ENCODE results near the gene IREB2.
A peak's percentile ranks its signal among the peaks of the same experiment; 100 is the strongest.

The IREB2 gene

GRCh38 chr15:78456426-78456825 lies 18.4 kb downstream of the IREB2 start:
- TF ChIP-seq CTCF (IDR thresholded peaks at IDR 0.05; ENCODE audit: control insufficient read depth, insufficient read depth, low read depth, low read length, missing control alignments) = no peak
- DNase-seq (ENCODE audit: low read depth) = no peak
- no peak overlapping the region for H3K4me3 ChIP-seq (ENCODE audit: control insufficient read depth, low read depth, low read length)

GRCh38 chr15:78457101-78457500 lies 19.1 kb downstream of the IREB2 start:
- no peak overlapping the region for H3K4me3 ChIP-seq (ENCODE audit: control insufficient read depth, low read depth, low read length)
- DNase-seq (ENCODE audit: low read depth) = peak; percentile 17
- TF ChIP-seq CTCF (IDR thresholded peaks at IDR 0.05; ENCODE audit: control insufficient read depth, insufficient read depth, low read depth, low read length, missing control alignments) = no peak

GRCh38 chr15:78460737-78461136 lies 22.7 kb downstream of the IREB2 start:
- no peak for DNase-seq (ENCODE audit: low read depth)
- no peak for TF ChIP-seq CTCF (IDR thresholded peaks at IDR 0.05; ENCODE audit: control insufficient read depth, insufficient read depth, low read depth, low read length, missing control alignments)
- H3K4me3 ChIP-seq (ENCODE audit: control insufficient read depth, low read depth, low read length) = no peak overlapping the region

- no peak overlapping the region for H3K4me3 ChIP-seq (ENCODE audit: control insufficient read depth, low read depth, low read length)
- TF ChIP-seq CTCF (IDR thresholded peaks at IDR 0.05; ENCODE audit: control insufficient read depth, insufficient read depth, low read depth, low read length, missing control alignments) = no peak
- no peak for DNase-seq (ENCODE audit: low read depth)
Observed at GRCh38 chr15:78461171-78461888, 23.3 kb downstream of the IREB2 start.

GRCh38 chr15:78469031-78469430 lies 31.0 kb downstream of the IREB2 start:
- no peak for DNase-seq (ENCODE audit: low read depth)
- H3K4me3 ChIP-seq (ENCODE audit: control insufficient read depth, low read depth, low read length) = no peak overlapping the region
- no peak for TF ChIP-seq CTCF (IDR thresholded peaks at IDR 0.05; ENCODE audit: control insufficient read depth, insufficient read depth, low read depth, low read length, missing control alignments)

- no peak for DNase-seq (ENCODE audit: low read depth)
- H3K4me3 ChIP-seq (ENCODE audit: control insufficient read depth, low read depth, low read length) = no peak overlapping the region
- TF ChIP-seq CTCF (IDR thresholded peaks at IDR 0.05; ENCODE audit: control insufficient read depth, insufficient read depth, low read depth, low read length, missing control alignments) = no peak
Observed at GRCh38 chr15:78477295-78477694, 39.3 kb downstream of the IREB2 start.

Data from AG09309 (cell line).